Esophagus muscularis mucosa (tissue), 4 donors: ENCODE data around the gene TEX29. TPM values are rescaled to one million over a fixed set of nuclear protein-coding genes. Genes with fewer than 3 reads are reported as not detected.

Experiments used
- DNase-seq: peaks from one replicate; pipeline ENCODE4 v3.0.0-alpha.2; 2017; ENCODE audit errors: extremely low spot score
- H3K27ac ChIP-seq, 4 donors: fragments of 200-600 bp; sonication (generic); replicated peaks in 1 of 4; 1 replicate in 3 of 4; 2 replicates in 1 of 4; pipeline ENCODE4 v1.5.1; 2016 to 2019; ENCODE audit warnings: mild to moderate bottlenecking in 1 of 4
- H3K27me3 ChIP-seq, 4 donors: fragments of 200-600 bp; sonication (generic); one replicate each; pipeline versions ENCODE4 v1.5.1 to v1.6.0; 2016 to 2019
- H3K36me3 ChIP-seq, 4 donors: fragments of 200-600 bp; sonication (generic); one replicate each; pipeline ENCODE4 v1.5.1; 2016 to 2019
- H3K4me1 ChIP-seq, 4 donors: fragments of 200-600 bp; sonication (generic); one replicate each; pipeline ENCODE4 v1.5.1; 2016 to 2019
- H3K4me3 ChIP-seq, 4 donors: fragments of 200-600 bp; sonication (generic); 1 replicate in 2 of 4; 2 replicates in 2 of 4; pipeline ENCODE4 v1.5.1; 2016 to 2019; ENCODE audit warnings: mild to moderate bottlenecking in 4 of 4, moderate library complexity in 1 of 4
- H3K9me3 ChIP-seq, 4 donors: fragments of 200-600 bp; sonication (generic); 1 replicate in 3 of 4; 2 replicates in 1 of 4; pipeline ENCODE4 v1.5.1; 2016 to 2019
- EP300 ChIP-seq: sonication (generic); formaldehyde crosslinking; IDR thresholded peaks from one replicate; pipeline ENCODE4 v1.6.1; 2017; ENCODE audit warnings: antibody characterized with exemption
- POLR2A ChIP-seq: fragments of 450-650 bp; IDR thresholded peaks from one replicate; pipeline ENCODE4 v1.6.1; 2017; ENCODE audit warnings: antibody characterized with exemption, moderate library complexity, mild to moderate bottlenecking, low read depth
- POLR2AphosphoS5 ChIP-seq, 2 donors: sonication (generic); formaldehyde crosslinking; IDR thresholded peaks; one replicate each; pipeline ENCODE4 v1.6.1; 2017; ENCODE audit warnings: antibody characterized with exemption in 2 of 2
- WGBS: methylation state at CpG from one replicate; pipeline ENCODE4 v1.1.5; 2018; 5-methylcytosine and 5-hydroxymethylcytosine counted together
- intact Hi-C: fragments of 100-400 bp; cut with DNase I; formaldehyde crosslinking; loops from one replicate; pipeline ENCODE4 v1.15.1; 2023
- total RNA-seq, 4 donors: library from RNA; depleted of rRNA; stranded (reverse); fragments of >200 nt; gene quantifications; one replicate each; pipeline versions ENCODE4 v1.1.0 to v1.2.1, GENCODE V29; 2016
- TF ChIP-seq, protein P1 (sequence below), 3 experiments: fragments of 200-600 bp in 2 of 3; fragments of 450-650 bp in 1 of 3; sonication (generic) in 2 of 3; IDR thresholded peaks; one replicate each; pipeline ENCODE4 v1.5.1; 2017 to 2019; ENCODE audit warnings: antibody characterized with exemption in 3 of 3, mild to moderate bottlenecking in 2 of 3, moderate library complexity in 1 of 3

Gene TEX29
- total RNA-seq, 4 donors from 2014 or later, result 0.83 to 0.99 TPM; not detected in 2

GRCh38 chr13:111283457-111283856 is 37.0 kb upstream of the TEX29 start:
- H3K9me3 ChIP-seq, result no peaks in the 10 kb centered on the region
- H3K27ac ChIP-seq, result peak overlapping the region; percentile 62 to 78 (median 69)
- H3K27me3 ChIP-seq, result no peaks in the 10 kb centered on the region
- peaks cover 24 to 39% (median 27%) of the 10 kb centered on the region in 4 donors for H3K4me1 ChIP-seq
- 86% methylated on average over 7 of the region's 10 CpGs for WGBS
- no peak overlapping the region for H3K4me3 ChIP-seq
- intact Hi-C loops, result no loop called here
- peaks cover 48 to 82% (median 75%) of the 10 kb centered on the region in 4 donors for H3K36me3 ChIP-seq
- DNase-seq, result peak; percentile 57
- TF ChIP-seq POLR2AphosphoS5 (IDR thresholded peaks at IDR 0.05) (no peak), POLR2A (no peak), EP300 (no peak)
- TF ChIP-seq, protein P1, sequence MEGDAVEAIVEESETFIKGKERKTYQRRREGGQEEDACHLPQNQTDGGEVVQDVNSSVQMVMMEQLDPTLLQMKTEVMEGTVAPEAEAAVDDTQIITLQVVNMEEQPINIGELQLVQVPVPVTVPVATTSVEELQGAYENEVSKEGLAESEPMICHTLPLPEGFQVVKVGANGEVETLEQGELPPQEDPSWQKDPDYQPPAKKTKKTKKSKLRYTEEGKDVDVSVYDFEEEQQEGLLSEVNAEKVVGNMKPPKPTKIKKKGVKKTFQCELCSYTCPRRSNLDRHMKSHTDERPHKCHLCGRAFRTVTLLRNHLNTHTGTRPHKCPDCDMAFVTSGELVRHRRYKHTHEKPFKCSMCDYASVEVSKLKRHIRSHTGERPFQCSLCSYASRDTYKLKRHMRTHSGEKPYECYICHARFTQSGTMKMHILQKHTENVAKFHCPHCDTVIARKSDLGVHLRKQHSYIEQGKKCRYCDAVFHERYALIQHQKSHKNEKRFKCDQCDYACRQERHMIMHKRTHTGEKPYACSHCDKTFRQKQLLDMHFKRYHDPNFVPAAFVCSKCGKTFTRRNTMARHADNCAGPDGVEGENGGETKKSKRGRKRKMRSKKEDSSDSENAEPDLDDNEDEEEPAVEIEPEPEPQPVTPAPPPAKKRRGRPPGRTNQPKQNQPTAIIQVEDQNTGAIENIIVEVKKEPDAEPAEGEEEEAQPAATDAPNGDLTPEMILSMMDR (IDR thresholded peaks at IDR 0.05), result no peak

DNA sequence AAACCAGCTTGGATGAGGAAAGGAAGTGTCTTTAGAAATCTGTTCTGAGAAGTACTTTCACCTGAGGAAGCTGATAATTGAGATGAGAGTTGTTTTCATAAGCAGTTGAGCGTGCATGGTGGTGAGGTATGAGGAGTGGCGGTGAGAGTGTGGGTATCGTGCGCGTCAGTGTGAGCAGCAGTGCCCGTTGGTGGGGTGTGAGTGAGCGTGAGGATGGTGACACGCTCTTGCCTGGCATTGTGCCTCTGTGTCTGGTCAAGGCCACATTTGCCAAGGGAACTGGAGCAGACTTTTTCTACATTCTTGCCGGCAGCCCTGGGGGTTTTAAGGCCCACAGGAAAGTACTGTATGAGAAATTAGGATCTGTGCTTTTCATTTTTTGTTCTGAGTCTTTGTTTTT is 36.5 kb upstream of the TEX29 start:
- H3K36me3 ChIP-seq, result peaks cover 51 to 82% (median 74%) of the 10 kb centered on the region in 4 donors
- peaks cover 24 to 37% (median 27%) of the 10 kb centered on the region in 4 donors for H3K4me1 ChIP-seq

GRCh38 chr13:111284565-111284964 is 35.9 kb upstream of the TEX29 start:
- WGBS, result 90% methylated on average over 14 of the region's 14 CpGs
- no peaks in the 10 kb centered on the region for H3K9me3 ChIP-seq
- intact Hi-C loops, result no loop called here
- no peaks in the 10 kb centered on the region for H3K27me3 ChIP-seq
- H3K4me1 ChIP-seq, result peaks cover 24 to 32% (median 27%) of the 10 kb centered on the region in 4 donors
- DNase-seq, result peak; percentile 14
- TF ChIP-seq POLR2A (no peak), POLR2AphosphoS5 (IDR thresholded peaks at IDR 0.05) (no peak), EP300 (no peak)
- TF ChIP-seq, protein P1 (IDR thresholded peaks at IDR 0.05), result no peak
- no peak overlapping the region for H3K4me3 ChIP-seq
- H3K36me3 ChIP-seq, result peaks cover 51 to 84% (median 74%) of the 10 kb centered on the region in 4 donors
- H3K27ac ChIP-seq, result no peak overlapping the region

More for the DNA sequence above, 36.5 kb upstream of the TEX29 start:
- TF ChIP-seq POLR2A, result no peak
- no peak for TF ChIP-seq EP300
- TF ChIP-seq, protein P1 (IDR thresholded peaks at IDR 0.05), result no peak
- no peak for TF ChIP-seq POLR2AphosphoS5 (IDR thresholded peaks at IDR 0.05)
- DNase-seq, result peak; percentile 47
- Histone ChIP-seq H3K4me3 (no peak overlapping the region), H3K27ac (no peak overlapping the region), H3K27me3 (no peaks in the 10 kb centered on the region), H3K9me3 (no peaks in the 10 kb centered on the region)
- 86% methylated on average over 9 of the region's 9 CpGs for WGBS
- intact Hi-C loops, result no loop called here

DNA sequence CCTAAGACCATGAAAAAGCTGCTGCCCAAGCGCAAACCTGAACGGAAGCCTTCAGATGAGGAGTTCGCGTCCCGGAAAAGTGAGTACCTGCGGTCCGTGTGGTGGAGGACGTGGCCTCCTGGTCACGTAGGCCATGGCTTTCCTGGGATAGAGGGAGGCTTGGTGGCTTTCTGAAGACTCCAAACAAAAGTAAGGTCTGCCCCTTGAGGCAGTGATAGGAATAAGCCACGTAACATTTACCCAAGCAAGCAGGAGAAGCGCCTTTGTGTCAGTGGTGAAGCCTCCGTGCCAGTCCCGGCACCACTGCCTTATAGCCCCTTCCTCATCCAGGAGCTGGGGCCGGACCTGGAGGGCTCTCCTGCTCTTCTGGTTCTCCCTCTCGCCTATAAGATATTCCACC is 34.3 kb upstream of the TEX29 start:
- Histone ChIP-seq H3K27me3 (no peaks in the 10 kb centered on the region), H3K9me3 (no peaks in the 10 kb centered on the region), H3K4me3 (no peak overlapping the region), H3K27ac (no peak overlapping the region), H3K36me3 (peaks cover 56 to 88% (median 78%) of the 10 kb centered on the region in 4 donors), H3K4me1 (peaks cover 18 to 23% (median 21%) of the 10 kb centered on the region in 4 donors)
- DNase-seq, result no peak
- 90% methylated on average over 13 of the region's 15 CpGs for WGBS
- intact Hi-C loops, result no loop called here
- TF ChIP-seq POLR2A, result no peak
- TF ChIP-seq, protein P1 (IDR thresholded peaks at IDR 0.05), result no peak

DNA sequence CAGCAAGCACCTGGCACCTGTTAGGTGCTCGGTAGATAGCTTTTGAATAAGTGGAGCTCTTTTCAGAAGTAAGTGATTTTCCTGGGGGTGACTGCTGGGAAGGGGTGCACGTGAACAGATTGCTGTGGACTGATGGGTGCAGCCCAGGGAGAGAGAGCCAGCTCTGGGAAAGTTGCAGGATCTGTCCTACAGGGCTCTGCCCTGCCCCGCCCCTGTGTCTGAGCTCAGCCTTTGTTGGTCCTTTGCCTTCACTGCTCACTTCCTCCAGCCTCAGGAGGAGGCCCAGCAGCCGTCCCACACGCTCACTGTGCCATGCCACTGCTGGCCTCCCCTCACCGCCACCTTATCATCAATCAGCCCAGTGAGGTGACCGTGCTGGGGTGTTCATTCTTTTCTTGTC is 33.7 kb upstream of the TEX29 start:
- intact Hi-C loops, result no loop called here
- TF ChIP-seq EP300, result no peak
- no peak for TF ChIP-seq POLR2A
- TF ChIP-seq, protein P1 (IDR thresholded peaks at IDR 0.05), result no peak
- no peak for TF ChIP-seq POLR2AphosphoS5 (IDR thresholded peaks at IDR 0.05)
- DNase-seq, result no peak
- Histone ChIP-seq H3K36me3 (peaks cover 56 to 94% (median 83%) of the 10 kb centered on the region in 4 donors), H3K9me3 (no peaks in the 10 kb centered on the region), H3K27me3 (no peaks in the 10 kb centered on the region), H3K4me3 (no peak overlapping the region), H3K27ac (no peak overlapping the region), H3K4me1 (peaks cover 12 to 17% (median 15%) of the 10 kb centered on the region in 4 donors)
- 97% methylated on average over 7 of the region's 7 CpGs for WGBS
